Pulmonary artery endothelial cell (primary cell): ENCODE results near the gene CDKN2A. TPM values are rescaled to one million over a fixed set of nuclear protein-coding genes. Genes with fewer than 3 reads are reported as not detected.

Experiments
- DNase-seq: peaks from one replicate; pipeline ENCODE4 v3.0.0-alpha.2; 2011; ENCODE audit warnings: low read depth, low spot score
- total RNA-seq: library from RNA; depleted of rRNA; stranded (reverse); fragments of >200 nt; gene quantifications from 2 replicates; pipeline ENCODE4 v1.2.3, GENCODE V29; 2014

The CDKN2A gene
- total RNA-seq: 2.0 and 6.9 TPM in 2 replicates

DNA sequence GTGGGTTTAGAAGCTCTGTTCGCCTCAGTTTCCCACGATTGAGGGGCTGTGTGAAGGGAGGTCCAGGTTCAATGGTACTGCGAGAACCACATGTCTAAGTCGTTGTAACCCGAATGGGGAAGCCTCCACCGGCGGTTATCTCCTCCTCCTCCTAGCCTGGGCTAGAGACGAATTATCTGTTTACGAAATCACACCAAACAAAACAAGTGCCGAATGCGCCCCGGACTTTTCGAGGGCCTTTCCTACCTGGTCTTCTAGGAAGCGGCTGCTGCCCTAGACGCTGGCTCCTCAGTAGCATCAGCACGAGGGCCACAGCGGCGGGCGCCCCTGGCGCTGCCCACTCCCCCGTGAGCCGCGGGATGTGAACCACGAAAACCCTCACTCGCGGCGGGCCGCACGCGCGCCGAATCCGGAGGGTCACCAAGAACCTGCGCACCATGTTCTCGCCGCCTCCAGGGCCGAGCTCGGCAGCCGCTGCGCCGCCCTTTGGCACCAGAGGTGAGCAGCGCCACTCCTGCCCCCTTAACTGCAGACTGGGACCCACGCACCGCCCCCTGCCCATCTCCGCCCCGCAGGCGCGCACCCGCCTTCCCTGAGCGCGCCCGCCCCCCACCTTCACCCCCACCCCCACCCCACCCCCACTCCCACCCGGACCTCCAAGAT lies at the start of gene CDKN2A:
TSS of gene CDKN2A (minus strand) at position 500 of the 663 bp plus-strand sequence.
- DNase-seq: no peak

DNA sequence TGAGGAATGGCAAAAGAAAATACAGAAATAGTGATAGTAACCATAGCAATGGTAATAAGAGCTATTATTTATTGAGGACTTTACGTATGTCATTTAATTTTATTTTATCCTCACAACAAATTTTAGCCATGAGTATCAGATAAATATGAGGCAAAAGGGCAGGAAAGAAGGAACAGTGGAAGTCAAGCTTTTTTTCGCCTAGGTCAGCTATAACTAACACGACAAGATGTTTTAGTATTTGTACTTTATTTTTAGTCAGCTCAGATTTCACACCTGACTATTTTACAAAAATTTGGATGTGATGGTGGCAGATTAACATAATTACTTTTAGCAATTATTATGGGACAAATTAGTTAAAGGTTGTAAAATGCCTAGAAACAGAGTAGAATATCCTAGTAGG lies 49.7 kb upstream of the CDKN2A start:
- no peak for DNase-seq

DNA sequence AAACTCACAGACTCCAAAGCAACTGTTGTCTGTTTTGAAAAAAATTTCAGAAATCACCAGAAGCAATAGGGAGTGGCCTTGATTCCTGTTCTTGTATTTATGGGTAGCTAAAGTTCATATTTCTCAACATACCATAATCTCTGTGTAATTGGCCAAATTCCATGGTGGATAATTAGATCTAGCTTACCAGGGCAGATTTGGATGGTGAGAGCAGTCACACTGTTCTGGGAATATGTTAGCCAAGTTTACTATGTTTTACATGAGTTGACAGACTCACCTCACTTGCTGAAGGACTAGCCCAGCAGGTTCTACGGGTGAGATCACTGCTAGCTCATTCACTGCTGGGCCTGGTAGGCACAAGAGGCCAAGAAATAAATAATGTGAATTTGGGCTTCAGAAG lies 47.6 kb upstream of the CDKN2A start:
- DNase-seq: no peak

DNA sequence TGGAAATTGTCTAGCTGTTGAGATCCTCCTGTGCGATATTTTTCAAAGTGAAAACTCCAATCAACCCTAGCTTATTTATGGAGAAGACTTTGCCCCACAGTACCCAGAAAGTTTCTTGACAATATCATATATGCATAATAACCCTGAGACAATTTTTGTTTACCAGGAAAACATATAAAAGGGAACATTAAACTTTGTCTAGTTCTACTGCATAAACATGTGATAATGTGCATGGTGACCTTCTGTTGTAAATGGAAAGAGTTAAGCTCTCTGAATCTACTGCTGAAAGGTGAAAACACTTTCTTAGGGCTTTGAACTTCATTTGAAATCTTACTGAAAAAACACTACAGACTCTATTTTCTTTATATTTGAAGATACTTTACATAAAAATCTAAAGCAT lies 47.2 kb upstream of the CDKN2A start:
- DNase-seq: no peak

DNA sequence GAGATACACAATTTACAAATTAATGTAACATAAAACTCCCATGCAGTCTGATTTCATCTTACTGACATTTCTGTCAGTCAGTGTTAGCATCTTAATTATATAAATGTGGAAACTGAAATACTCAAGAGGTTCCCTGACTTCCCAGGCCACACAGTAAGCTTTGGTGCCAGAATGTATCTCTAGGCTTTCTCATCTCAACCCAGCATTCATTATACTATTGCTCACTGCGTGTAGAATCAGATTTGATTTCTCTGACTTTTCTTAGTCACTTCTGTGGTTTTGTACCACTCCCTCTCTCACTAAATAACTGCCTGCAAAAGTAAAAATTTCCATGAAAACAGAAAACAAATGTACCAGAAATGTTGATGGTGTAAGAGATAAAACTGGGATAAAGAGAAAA lies 46.6 kb upstream of the CDKN2A start:
- no peak for DNase-seq

DNA sequence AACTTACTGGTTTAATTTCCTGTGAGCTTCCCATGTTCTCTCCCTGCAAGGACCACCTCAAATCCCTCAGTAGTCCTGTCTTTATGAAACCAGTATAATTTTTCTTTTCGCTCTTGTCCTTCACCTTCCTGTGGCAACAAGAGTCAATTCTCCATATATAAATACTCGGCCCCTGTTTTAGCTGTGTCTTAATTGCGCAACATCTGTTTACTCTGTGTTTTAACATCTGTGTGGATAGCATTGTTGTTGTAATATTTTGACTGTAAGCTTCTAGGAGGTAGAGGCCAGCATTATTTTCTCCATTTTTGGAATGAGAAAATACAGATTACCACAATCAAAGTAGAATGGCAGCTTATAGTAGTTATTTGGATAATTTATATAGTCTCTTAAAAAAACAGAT lies 45.1 kb upstream of the CDKN2A start:
- no peak for DNase-seq

DNA sequence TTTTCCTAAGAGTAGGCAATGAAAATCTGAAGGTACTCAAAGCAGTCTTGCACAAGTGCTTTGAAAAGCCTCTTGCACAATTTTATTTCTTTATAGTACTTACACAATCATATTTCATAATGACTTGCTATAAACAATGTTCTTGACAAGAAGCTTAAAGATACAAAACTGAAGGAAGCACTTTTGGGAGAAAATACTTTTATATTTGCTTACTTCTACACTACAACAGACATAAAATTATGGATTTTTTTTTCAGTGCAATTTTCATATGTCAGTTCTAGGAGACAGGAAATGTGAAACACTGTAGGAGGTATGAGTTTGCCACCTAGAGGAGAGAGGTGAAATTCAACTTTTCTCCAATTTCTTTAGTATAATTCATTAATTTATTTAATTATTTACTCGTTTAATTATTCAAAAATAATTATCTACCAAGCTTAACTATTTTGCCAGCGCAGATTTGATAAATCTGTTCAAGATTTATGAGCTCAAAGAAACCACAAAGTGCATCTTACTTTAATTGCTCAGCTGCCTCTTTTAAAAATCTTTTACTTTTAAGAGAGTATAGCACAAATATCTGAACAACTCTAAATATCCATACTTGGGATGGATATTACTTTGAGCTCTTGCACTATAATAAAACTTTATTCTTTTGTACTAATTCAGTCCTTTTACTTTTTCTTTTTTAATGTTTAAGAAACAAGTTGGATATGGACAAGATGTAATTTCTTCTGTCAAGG lies 43.9 kb upstream of the CDKN2A start:
- DNase-seq: no peak

DNA sequence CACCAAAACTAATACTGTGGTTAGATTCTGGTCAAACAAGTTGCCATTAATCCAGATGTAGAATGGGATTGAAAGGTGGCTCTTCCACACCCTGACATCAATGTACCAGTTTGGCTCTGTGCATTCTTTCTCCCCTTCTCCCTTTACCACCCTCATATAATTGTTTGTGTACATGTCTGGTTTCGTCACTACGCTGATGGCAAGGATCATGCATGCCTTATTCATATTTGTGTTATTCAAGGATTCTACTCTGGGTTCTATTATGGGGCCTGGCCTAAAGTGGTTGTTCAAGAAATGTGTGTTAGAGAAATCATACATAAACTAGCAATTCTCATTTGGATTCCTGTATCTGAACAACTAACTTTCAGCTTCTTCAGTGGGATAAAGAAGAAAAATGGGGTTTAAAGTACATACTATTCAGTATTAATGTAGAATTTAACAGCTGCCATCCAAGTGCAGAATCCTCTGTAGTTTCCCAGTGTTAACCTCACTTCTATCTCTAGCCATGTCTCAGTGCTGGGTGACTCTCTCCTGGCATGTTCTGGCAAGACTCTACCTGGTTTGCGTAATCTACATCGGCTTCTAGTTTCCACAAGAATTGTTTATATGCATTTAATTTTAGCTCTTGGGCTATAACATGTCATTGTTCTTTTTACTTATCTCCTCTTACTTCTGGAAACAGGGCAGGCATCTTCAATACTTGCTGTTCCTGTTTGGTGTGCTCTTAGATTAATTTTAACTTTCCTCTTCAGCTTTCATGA lies 42.9 kb upstream of the CDKN2A start:
- DNase-seq: no peak

DNA sequence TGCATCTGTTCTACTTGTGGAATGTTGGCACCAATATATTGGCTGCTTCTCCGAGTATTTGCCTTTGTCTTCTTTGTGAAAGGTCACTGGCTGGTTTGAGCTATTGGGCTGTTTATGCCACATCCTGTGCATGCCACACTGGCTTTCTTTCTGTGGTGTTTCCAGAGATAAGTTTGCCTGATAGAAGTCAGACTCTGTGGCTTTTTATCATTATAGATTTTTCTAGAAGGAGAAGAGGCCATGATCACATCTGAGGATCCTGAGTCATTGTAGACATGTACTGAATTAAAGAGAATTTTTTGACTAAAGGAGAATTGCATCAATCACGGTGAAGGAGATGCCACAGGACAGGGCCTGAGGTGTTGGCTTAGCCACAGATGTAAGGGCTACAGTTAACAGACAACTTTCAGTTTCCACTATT lies 41.4 kb upstream of the CDKN2A start:
- DNase-seq: no peak

DNA sequence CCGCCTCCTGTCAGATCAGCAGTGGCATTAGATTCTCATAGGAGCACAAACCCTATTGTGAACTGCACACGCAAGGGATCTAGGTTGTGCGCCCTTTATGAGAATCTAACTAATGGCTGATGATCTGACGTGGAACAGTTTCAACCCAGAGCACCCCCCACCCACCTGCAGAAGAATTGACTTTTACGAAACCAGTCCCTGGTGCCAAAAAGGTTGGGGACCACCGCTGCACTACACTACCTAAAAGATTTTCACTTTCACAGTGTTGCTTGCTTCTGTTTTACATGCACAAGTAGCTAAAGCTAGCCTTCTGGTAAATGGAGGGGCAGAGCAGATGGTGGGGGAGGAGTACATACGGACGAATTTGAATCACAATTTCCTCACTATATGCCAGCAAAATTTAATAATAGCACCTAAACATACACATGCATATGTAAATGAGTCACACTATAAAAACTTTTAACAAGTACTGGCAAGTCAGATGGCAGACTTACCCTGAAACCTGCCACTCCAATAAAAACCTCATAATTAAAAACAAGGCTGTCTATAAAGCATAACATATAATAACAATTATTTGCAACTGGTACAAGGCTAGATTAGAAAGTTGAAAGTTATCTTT lies 38.9 kb upstream of the CDKN2A start:
- DNase-seq: no peak

DNA sequence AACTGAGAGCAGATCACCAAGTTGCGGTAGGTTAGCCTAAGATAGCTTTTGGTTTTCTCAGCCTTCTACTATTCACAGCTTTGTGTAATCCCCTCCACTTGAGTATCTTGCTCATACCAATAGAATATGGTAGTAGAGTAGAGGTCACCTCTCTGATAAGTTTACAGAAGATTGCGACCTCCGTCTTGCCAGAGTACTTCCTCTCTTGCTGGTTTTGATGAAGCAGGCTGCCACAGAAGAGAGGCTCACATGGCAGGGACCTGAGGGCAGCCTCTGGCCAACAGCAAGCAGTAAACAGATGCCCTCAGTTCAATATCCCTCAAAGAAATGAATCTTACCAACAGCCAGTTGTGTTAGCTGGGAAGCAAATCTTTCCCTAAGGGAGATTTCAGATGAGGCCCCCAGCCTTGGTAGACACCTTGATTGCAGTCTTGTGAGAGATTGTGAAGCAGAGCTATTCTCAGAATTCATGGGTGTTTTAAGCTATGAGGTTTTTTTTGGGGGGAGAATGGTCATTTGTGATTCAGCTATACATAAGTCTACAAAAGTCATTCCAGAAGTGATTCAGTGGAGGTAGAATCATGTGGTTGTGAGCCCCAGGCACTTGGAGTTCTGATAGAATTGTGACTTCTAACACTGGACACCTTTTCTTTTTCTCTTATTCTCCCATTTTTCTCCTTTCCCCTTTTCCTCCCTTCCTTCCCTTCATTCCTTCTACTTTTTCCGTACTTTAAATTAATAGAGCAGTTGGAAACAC lies 37.6 kb upstream of the CDKN2A start:
- DNase-seq: no peak

DNA sequence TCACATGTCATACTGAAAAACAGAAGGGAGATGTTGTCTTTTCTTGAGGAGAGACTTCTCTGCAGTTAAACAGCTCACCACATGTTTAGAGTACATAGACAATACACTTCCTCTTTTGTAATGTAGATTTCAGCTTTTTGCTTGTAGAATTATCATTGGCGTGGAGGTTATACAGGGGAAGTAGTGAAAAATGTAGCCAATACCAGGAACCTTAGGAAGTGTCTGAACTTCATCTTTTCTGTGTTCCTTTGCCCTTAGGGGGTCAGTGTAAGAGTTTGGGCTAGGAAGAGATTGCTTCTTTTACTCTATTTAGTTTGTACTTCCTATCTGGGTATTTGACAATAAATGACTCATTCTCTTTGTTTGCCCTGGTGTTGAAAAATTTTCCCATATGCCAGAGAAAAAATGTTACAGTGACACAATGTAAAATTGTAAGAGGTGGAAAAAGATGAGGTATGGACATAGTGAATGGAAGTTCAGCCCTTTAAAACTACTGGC lies 36.0 kb upstream of the CDKN2A start:
- no peak for DNase-seq

DNA sequence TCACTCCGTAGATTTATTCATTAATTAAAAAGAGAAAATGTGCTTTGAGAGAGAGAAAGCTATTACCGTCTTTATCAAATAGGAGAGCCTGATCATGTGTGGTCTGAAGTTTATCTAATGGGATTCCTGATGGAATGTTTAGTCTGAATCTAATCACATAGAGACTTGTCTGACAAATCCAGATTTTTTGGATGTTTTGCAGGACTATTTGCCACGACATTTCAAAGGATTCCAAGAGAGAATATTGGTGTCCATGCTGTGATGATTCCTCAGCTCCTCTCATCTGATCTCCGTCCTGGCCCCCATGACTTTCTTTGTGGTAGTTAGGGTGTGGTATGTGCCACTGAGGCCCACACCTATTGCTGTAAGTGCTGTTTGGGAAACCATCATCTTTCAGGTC lies 35.0 kb upstream of the CDKN2A start:
- DNase-seq: no peak

DNA sequence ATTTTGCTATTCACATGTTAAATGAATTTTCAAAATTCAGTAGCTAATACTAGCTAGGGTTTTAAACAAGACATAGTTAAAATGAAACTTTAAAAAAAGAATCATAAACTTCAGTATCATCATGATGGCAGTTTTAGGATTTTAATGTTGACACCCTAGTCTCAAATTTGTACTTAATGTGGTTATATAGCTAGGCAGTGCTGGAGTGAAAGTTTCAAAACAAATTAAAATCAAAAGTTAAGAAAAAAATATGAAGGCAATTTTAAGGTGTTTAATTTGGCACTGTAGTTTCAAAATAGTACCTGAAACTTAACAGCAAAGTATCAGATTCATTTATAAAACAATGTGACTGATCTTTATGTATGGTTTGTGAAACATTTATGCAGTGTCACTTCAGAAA lies 34.2 kb upstream of the CDKN2A start:
- DNase-seq: no peak

DNA sequence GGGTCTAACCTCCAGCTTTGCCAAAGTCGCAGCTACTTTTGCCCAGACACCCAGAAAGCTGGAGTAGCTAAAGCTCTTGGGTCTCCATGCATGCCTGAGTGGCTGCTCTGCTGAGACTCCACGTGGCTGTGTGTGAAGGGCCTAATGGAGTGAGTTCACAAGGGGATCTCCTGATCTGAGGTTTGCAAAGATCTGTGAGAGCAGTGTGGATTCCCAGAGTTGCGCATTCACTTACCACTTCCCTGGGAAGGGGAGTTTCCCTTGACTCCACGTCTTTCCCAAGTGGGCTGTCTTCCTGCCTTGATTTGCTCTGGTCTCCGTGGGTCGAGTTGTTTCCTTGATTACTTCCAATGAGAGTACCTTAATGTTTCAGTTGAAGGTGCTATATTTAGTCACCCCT lies 32.5 kb upstream of the CDKN2A start:
- no peak for DNase-seq

DNA sequence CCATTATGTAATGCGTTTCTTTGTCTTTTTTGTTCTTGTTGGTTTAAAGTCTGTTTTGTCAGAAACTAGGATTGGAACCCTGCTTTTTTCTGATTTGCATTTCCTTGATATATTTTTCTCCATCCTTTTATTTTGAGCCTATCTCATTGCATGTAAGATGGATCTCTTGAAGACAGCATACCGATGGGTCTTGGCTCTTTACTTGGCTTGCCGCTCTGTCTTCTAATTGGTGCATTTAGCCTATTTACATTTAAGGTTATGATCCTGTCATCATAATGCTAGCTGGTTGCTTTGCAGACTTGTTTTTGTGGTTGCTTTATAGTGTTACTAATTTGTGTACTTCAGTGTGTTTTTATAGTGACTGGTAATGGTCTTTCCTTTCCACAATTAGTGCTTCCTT lies 28.2 kb upstream of the CDKN2A start:
- DNase-seq: no peak

DNA sequence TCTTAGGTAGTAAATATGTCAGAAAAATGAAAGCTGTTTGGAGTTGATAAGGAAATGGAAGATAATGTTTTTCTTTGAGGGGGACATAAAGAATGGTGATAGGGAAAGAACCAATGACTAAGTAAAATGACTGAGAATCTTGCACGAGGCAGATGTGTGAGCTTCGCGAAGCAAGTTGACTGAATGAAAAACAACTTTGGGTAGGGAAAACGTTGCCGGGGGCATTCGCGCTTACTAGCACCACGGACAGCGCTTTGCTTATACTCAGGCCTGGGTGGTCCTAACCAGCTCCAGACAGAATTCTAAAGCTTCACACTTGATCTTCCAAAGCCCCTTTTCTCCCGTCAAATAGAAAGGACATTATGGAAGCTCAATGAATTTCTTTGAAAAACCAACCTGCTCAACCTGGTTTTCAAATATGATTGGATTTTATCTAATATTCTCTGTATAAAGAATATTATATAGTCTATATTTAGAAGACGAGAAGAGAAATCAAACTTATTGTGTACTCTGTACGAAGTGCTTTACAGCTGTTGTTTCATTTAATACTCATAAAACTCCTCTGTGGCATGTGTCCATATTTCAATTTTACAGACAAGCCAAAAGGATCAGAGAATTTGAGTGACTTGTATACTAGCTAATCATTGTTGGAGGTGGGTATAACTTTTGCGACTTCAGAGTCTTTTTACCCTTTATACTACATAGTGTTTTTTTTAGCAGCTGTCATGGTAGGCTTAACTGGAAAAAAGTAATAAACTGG lies 16.9 kb upstream of the CDKN2A start:
- no peak for DNase-seq

DNA sequence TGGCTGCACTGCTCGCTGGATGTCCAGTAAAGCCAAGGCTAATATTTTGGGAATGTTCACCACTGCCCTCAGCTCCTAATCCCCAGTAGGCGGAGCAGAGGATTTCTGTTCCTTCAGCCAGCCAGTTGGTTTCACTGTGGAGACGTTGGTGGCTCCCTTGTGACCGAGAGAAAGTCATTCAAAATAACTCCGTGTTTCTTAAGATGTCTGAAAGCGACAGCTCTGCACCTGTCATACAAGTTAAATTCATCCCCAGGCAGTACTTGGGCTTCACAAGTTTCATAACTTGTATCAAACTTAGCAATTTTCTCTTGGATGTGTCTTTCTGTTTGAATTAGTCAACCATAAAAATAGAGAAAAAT lies 15.3 kb upstream of the CDKN2A start:
- no peak for DNase-seq

DNA sequence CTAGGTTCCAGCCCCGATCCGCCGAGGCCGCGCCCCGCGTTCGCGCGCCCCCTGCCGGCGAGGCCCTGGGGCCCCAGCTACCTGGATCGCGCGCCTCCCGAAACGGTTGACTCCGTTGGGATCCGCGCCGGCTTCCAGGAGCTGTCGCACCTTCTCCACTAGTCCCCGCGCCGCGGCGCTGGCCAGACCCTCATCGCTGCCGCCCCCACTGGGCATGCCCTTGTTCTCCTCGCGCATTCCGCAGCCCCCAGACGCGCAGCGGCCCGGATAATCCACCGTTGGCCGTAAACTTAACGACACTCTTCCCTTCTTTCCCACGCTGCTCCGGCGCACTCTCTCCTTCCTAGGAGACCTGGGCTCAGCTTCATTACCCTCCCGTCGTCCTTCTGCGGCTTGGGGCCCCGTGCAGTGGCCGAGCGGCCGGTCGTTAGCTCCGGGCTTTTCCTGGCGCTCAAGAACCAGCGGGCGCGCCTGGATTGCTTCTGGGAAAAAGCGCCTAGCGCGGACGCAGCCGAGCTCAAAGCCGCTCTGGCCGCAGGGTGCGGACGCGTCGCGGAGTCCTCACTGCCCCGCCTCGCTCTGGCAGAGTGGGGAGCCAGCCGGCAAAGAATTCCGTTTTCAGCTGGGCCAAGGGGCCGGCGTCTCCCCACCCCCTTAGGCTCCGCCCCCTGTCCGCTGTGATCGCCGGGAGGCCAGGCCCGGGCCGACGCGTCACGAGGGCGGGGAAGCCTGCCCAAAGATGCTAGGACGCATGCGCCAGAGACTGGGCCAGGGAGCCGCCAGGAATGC lies 14.7 kb upstream of the CDKN2A start, which contains the start of gene CDKN2B:
TSS of gene CDKN2B (minus strand) at position 589 of the 789 bp plus-strand sequence. CDS start at position 237, 352 bp downstream.
- peak; percentile 81 for DNase-seq

DNA sequence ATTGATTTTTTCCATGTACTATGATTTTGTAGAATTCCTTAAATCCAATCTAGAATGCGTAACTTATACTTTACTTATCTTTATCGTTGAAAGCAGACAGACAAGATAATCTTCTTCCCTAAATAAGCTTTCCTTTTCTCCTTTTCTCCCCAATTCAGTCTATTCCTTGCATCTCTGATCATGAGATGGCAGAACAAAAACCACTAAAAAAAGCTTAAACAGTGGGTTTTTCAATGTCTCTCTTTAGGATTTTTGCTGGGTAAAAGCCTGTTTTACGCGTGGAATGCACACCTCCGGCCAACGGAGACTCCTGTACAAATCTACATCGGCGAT lies 14.2 kb upstream of the CDKN2A start:
- DNase-seq: no peak
